Fibroblast of villous mesenchyme (primary cell): ENCODE data around the gene GET4. TPM values are rescaled to one million over a fixed set of nuclear protein-coding genes. Genes with fewer than 3 reads are reported as not detected.
A peak's percentile ranks its signal among the peaks of the same experiment; 100 is the strongest.

Source experiments
- DNase-seq: peaks from one replicate; pipeline ENCODE4 v3.0.0-alpha.2; 2010; ENCODE audit warnings: low read depth
- H3K4me3 ChIP-seq: 2 replicates; pipeline ENCODE4 v1.5.1; 2011; ENCODE audit warnings: low read depth, mild to moderate bottlenecking, low read length
- CTCF ChIP-seq: IDR thresholded peaks from 2 replicates; pipeline ENCODE4 v1.5.1; 2012; ENCODE audit warnings: low read depth, mild to moderate bottlenecking, low read length; ENCODE audit not compliant: insufficient read depth
- total RNA-seq: library from RNA; depleted of rRNA; stranded (reverse); fragments of >200 nt; gene quantifications from 2 replicates; pipeline ENCODE4 v1.2.3, GENCODE V29; 2012

Gene GET4
- total RNA-seq, 1 donor: 15.1 TPM

GRCh38 chr7:840001-840600 lies 36.3 kb upstream of the GET4 start:
- no peak for DNase-seq
- TF ChIP-seq CTCF: no peak
- H3K4me3 ChIP-seq: no peak overlapping the region

- H3K4me3 ChIP-seq: no peak overlapping the region
- TF ChIP-seq CTCF: no peak
- peak; percentile 20 for DNase-seq
These were observed 34.4 kb upstream of the GET4 start for GRCh38 chr7:841943-842342.

GRCh38 chr7:842431-843031 lies 33.8 kb upstream of the GET4 start:
- TF ChIP-seq CTCF: no peak
- no peak overlapping the region for H3K4me3 ChIP-seq
- peak; percentile 3 for DNase-seq

DNA sequence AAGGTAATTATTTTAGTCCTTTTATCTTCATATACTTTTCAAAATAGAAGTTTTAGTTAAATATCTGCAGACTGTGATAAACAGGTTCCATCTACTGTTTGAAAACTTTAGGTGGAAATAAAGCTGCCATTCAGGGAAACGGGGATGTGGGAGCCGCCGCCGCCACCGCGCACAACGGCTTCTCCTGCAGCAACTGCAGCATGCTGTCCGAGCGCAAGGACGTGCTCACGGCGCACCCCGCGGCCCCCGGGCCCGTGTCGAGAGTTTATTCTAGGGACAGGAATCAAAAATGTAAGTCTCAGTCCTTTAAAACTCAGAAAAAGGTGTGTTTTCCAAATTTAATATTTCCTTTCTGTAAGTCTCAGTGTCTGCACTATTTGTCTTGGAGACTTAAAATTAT lies 33.1 kb upstream of the GET4 start:
- DNase-seq: no peak
- TF ChIP-seq CTCF: no peak
- H3K4me3 ChIP-seq: no peak overlapping the region

GRCh38 chr7:844043-844442 lies 32.3 kb upstream of the GET4 start:
- no peak overlapping the region for H3K4me3 ChIP-seq
- no peak for TF ChIP-seq CTCF
- DNase-seq: no peak

GRCh38 chr7:844514-844913 lies 31.8 kb upstream of the GET4 start:
- no peak for DNase-seq
- no peak overlapping the region for H3K4me3 ChIP-seq
- no peak for TF ChIP-seq CTCF

- no peak for DNase-seq
- TF ChIP-seq CTCF: no peak
- no peak overlapping the region for H3K4me3 ChIP-seq
These were observed 31.3 kb upstream of the GET4 start for GRCh38 chr7:845091-845490.
